Endometrial microvascular endothelial cells (primary cell): ENCODE data around the gene TPRN. TPM values are rescaled to one million over a fixed set of nuclear protein-coding genes. Genes with fewer than 3 reads are reported as not detected.

Source experiments
- in situ Hi-C: cut with HindIII; loops from 2 replicates; pipeline ENCODE4 v1.10.0; 2017; ENCODE audit warnings: low sequenced_read_pairs, low pct_unique_long_range_greater_than_20kb; ENCODE audit errors: inconsistent ontology term
- total RNA-seq: library from RNA; depleted of rRNA; stranded (reverse); fragments of >200 nt; gene quantifications from one replicate; pipeline ENCODE4 v1.2.3, GENCODE V29; 2015; ENCODE audit errors: inconsistent ontology term

The TPRN gene
- total RNA-seq, 1 donor from 2014 or later, result 8.8 TPM

DNA sequence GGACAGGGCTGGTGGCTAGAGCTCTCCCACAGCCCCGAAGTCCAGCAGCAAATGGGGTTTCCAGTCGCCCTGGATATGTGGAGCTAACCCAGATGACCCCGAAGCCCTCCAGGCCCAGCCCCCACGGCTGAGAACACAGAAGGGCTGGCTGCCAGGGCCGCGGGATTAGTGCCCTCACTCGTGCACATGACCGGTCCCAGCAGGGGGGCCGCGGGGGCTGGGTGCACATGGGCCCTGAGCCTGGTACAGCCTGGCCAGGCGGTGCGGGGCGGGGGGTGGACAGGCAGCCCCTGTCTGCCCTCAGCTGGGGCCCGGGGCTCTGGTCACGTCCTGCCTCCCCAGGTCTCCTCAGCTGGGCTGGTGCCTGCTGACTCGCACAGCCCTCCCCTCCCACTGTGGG, 6.2 kb downstream of the TPRN start:
- in situ Hi-C loops, result no loop called here

DNA sequence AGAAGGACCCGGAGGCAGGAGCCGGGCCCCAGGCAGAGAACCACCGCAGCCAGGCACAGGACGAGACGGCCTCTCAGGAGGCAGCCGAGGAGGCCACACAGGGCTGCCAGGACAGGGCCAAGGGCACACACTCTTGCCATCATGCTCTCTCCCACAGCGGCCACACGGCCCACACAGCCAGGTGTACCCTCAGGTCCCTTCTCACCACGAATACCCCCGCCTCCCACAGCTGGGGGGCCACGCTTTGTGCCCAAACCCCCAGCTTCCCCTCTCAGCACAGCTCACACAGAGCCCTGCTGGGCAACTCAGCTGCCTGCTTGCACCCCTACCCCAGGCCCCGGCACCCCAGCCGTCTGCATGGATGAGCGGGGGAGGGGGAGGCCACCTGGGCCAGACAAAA, 6.8 kb downstream of the TPRN start:
- in situ Hi-C loops, result no loop called here

DNA sequence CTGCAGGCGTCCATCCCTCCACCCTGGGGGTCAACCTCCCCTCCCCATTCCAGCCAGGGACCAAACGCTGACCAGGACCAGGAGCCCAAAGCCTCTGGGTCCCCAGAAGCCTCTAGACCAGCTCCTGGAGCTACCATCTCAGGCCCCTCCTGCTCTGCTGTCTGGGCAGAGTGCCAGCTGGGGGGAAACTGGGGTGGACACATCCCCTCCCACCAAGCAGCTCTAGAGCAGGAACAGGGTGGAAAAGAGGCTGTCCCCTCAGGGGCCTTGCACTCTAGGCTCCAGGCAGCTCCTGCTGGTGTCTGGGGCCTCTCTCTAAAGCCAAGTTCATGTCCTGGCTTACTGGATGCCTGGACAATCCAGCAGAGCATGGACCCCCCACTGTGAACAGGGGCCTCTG, 7.7 kb downstream of the TPRN start:
- in situ Hi-C loops, result no loop called here

DNA sequence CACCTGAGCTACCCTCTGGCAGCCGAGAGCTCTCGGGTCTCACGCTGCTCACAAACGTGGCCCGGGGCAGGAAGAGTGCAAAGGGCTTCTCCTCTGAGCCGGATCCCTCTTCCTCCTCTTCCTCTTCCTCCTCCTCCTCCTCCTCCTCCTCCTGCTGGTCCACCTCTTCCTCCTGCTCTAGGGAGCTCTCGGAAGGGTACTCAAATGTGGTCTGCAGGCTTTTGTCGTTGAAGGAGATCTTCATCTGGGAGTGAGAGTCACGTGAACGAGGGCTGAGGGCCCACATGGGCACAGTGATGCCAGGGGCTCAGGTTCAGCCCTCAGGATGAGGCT, 8.1 kb downstream of the TPRN start:
- in situ Hi-C loops, result no loop called here

DNA sequence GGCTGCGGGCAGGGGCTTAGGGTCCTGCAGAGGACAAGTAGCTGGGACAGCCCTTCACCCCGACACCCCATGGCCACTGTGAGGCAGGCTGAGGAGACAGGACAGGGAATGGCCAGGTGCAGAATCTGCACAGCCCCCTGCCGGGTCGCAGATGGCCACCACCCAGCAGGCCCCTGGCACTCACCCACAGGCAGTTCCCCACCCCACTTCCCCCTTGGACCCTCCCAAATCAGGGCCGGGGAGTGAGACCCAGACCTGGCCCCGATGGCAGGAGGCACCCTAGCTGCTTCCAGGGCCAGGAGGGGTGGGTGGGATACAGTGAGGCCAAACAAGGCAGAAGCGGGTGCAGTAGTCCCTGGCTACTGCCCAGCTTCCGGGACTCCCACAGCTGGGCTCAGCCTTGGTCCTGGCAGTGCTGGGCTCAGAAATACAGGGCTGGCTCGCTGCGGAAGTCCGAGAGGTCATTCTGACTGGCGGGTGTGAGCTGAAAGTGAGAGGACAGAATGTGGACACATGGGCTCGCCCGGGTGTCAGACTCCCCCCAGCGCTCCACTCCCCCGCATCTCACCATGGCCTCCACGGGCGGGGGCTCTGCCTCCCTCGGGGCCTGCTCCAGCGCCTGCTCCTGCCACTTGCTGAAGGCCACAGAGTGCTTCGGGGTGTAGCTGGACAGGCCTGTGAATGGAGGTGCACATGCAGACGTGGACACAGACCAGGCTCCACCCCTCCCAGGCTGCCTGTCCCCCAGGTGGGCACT, 8.7 kb downstream of the TPRN start:
- in situ Hi-C loops, result no loop called here

DNA sequence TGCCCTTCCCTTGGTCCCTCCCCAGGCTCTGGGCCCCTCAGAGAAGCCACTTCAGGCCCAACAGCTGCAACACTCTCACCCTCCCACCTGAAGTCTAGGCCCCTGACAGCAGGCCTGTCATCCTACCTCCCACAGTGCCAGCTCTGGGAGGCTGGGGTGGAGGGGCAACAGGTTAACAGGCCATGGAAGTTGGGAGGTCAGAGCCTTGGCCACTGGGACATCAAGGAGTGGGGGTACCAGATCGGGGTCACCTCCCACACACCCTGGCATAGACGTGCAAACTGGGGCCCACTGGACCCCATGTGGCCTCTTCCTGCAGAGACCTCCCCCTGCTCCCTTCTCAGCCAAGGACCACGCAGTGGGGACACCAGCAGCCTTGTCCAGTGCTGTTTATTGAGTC, 9.3 kb downstream of the TPRN start:
- in situ Hi-C loops, result no loop called here

DNA sequence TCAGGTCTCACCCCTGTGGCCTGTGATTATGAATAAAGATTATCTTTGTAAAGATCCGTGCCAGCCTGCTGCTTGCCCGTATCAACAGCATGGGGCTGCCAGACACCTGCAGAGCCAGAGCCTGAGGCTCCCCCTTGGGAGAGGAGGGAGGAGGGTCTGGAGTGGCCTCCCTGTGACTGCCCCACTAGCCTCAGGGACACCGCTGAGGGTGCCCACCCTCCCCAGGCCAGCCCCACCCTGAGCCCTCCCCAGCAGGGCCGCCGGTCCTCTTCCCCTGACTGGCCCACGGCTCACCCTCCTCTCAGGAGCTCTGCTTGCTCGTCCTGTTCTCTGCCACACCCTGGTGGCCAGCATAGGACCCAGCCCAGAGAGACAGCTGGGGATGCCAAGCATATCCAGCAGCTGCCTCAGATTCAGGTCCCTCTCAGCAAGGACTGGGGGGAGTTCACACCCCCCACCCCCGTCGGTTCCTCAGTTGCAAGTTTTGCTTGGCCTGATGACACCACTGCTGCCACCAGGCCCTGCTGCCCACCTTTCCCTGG, 10.2 kb downstream of the TPRN start:
- in situ Hi-C loops, result no loop called here

DNA sequence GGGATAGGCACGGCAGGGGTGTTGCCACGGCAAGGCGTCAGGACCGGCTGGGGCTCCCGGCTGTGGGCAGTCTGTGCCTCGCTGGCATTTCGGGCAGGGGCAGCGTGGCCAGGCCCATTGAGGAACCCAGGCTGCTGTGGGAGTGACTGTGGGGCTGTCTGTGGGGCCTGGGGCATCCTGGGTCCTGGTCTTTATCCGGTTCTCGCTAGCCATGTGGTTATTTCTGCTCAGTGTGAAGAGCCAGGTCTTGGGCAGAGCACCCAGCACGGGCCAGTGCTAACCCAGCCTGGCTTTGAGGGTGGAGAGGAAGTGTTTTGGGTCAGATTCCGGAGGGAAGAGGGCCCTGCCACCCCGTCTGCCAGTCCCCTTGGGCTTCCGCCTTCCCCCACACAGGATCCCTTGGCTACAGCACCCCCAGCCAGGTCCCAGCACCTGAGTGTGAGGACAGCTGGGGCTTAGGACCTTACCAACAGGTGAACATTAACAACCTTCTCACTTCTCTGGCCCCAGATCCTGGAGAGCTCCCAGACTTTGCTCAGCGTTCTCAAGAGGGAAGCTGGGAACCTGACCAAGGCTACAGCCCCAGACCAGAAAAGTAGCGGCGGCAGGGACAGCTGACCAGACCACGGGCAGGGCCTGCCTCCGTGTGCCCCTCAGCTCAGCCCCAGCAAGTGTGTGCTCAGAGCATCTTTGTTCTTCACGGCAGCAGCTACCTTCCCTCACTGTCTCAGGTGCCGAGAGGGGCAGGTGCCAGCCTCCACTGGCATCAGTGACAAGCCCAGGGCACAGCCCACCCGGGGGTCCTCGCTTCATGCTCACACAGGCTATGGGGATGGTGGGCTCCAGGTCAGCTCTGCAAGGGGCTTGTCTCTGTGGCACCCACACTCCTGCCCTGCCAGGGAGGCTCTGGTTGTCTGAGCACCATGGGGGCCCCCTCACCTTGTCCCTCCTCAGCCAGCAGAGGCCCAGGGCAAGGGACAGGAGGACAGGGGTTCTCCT, 10.9 kb downstream of the TPRN start:
- in situ Hi-C loops, result no loop called here

DNA sequence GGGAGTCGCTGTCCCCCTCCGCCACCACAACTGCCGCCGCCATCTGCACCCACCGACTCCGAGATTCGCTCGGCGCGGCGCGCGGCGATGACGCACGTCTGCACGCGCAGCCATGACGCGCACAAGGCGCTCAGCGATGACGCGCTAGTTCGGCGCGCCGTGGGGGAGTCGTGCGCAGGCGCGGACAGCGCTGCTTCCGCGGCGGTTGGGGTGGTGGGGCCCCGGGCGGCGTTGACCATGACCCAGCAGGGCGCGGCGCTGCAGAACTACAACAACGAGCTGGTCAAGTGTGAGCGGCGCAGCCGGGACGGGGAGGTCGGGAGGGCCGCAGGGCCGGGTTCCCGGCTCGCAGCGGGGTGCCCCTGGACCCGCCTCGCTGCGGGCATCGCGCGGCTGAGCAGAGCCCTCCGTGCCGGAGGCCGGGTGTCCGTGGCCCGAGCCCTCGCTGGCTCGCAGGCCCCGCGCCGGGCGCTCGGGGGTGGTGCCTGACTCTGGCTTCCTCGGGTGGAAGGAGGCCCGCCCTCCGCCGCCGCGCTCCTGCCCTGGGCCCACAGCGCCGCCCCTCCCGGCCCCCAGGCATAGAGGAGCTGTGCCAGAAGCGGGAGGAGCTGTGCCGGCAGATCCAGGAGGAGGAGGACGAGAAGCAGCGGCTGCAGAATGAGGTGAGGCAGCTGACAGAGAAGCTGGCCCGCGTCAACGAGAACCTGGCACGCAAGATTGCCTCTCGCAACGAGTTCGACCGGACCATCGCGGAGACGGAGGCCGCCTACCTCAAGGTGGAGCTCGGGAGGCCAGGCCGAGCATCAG, 11.8 kb downstream of the TPRN start, which contains the start of the genes ANAPC2 and SSNA1:
Gene ANAPC2 (minus strand): TSS at position 71 of the 807 bp plus-strand sequence. CDS start 28 bp downstream, at position 43.
Gene SSNA1 (plus strand): TSS at position 187 of the 807 bp plus-strand sequence. CDS start 51 bp downstream, at position 238.
- in situ Hi-C loops, result no loop called here

DNA sequence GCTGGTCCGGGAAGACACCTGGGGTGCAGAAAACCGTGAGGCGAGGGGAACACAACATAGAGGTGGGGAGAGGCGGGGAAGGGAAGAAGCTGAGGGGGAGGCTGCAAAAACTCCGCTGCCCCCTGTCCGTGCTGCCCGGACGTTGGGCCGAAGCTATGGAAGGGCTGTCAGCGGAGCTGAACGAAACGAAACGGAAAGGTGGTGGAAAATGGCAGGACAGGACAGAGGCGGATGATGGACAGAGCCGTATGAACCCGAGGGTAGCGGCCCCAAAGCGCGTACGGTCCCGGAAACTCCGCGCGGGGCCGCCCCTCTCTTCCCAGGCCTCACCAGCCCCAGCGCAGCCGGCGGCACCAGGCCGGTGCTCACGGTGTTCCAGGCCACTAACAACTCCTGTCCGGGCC, 12.5 kb downstream of the TPRN start:
- in situ Hi-C loops, result no loop called here

DNA sequence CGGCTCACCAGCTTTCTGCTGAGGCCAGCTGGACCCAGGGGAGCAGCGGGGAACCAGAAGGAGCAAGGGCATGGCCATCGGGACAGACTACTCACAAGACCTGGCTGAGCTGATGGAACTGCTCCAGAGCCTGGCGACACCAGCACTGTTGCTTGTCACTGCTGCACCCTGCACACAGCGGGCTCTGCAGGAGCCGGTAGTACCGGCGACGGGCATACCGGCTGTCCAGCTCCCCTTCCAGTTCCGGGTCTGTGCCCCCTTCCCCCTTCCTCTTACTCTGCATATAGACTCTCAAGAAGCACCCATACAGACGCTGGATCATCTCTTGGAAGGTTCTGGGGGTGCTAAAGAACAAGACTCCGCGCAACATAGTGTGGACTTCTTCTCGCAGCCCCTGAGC, 13.2 kb downstream of the TPRN start:
- in situ Hi-C loops, result no loop called here

DNA sequence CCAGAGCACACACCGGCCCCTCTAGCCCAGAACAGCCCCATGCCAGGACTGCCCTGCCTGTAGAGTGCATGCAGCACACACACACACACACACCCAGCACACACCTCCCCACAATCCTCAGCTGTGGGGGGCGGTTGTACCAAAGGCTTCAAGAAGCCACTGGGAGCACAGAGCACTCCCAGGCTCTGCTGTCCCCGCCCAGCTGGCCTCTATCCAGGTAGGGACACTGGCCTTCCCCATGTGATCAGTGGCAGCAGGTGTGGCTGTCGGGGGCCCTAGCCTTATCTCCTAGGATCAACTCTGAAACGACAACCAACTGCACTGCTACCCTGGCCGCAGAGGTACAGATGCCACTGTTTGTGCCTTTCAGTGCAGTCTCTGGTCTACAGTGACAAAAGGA, 14.2 kb downstream of the TPRN start:
- in situ Hi-C loops, result no loop called here

DNA sequence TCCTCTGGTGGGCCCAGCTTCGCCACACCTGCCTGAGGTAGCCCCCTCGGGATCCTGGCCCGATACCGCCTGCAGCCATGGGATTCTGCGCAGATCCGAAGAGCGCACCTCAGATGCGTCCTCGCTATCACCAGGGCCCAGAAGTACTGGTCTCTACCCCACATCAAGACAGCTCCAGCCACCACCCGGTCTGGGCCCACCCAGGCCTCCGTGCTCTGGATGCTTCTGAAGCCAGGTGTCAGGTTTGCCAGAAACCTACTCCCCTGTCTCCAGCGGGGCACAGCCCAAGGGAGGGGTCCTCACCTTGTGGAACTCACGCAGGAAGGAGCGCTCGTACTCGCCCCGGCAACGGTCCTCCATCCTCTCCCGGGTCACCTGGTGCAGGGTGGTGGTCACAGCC, 14.6 kb downstream of the TPRN start:
- in situ Hi-C loops, result no loop called here

DNA sequence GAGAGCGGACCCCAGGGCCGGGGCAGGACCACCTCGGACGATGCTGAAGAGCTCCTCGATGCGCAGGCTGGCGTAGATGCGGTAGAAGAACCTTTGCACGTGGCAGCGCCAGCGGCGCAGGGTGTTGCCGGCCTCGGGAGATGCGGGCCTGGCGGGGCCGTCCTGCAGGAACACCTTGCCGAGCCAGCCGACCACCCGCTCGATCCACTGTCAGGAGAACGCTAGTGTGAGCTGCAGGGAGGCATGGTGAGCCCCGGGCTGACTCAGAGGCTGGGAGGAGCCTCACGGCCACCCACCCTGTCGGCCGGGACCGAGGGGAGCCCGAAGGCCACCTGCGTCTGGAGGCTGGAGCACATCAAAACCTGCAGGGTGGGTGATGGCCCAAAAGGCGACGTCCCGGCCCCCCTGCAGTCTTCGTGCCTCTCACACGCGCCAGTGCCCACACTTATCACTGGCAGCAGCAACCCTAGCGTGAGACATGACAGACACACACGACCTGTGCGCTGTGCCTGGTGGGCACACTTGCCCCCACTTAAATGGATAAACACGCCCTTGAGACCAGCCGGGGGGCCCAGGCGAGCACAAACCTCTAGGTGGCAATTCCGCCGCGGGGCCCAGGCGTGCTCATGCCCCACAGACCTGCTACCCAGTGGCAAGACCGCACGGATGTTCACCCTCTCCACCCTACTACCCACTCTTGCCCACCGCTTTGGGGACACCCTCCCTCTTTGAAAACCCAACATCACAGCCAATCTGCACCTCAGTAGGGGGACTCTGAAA, 15.5 kb downstream of the TPRN start:
- in situ Hi-C loops, result no loop called here

DNA sequence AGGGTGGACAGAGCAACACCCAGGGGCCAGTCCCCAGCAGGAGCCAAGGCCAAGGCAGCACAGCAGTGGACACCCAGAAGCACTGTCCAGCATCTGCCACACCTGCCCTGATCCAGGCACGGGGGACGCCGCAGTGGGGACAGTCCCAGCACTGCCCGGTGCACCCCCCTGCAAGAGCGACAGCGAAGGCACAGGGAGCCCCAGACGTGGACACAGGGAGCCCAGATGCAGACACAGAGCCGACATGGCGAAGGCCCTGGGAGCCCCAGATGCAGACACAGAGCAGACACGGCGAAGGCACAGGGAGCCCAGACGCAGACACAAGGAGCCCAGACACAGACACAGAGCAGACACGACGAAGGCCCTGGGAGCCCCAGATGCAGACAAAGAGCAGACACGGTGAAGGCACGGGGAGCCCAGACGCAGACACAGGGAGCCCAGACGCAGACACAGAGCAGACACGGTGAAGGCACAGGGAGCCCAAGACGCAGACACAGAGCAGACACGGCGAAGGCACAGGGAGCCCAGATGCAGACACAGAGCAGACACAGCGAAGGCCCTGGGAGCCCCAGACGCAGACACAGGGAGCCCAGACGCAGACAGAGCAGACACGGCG, 16.5 kb downstream of the TPRN start:
- in situ Hi-C loops, result no loop called here

DNA sequence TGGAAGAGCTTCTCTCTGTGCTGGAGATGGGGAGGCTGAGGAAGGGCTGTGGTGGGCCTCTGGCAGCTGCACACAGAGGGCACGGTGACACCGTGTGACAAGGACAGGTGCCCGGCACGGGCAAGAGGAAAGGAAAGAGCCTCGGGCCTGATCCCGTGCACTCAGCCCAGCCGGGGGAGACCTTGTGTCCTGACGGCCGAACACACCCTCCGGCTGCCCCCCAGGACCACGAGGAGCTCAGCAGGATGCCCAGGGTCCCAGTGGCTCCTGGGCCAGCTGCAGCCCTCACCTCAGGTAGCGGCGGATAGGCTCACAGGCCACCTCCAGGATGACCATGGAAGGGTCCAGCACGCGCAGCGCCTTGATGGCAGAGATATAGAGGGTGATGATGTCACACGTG, 17.7 kb downstream of the TPRN start:
- in situ Hi-C loops, result no loop called here

DNA sequence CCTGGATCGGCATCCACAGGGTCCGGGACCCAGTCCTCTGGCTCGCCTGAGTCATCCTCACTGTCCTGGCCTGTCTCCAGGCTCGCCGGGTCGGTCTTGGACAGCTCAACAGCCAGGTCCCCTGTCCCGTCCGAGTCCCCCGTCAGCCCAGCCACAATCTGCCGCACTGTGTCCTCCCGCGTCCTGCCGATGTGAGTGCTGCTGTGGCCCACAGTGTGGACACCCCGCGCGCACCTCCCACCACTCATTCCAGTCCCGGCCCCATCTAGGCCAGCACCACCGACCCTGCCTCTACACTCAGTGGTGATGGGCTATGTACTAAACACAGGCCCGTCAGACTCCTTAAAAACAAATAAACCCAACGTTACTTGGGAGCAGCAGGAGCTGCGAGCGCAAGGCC, 18.9 kb downstream of the TPRN start:
- in situ Hi-C loops, result no loop called here

DNA sequence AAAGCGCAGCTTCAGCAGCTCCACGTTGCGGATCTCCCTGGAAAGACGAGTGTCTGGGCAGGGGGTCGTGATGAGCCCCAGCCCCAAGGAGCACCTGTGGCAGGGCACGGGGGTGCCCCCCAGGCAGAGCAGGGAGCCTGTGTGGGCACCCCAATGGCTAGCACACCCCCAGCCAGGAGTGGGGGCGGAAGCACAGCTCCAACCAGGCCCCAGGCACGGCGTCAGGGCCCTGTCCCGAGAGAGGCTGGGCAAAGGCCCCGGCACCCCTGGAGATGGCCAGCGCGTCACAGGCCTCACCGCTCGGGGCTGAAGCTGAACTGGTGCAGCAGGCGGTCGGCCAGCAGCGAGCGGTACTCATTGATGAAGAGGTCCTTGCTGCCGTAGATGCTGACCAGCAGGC, 20.1 kb downstream of the TPRN start:
- in situ Hi-C loops, result no loop called here
